ENCODE measurements around the gene PDE4A.

- no peak for TF ChIP-seq PATZ1 (CRISPR knock-in tag; IDR thresholded peaks at IDR 0.05; ENCODE audit: borderline replicate concordance)
- no peak for TF ChIP-seq CSDC2 (CRISPR knock-in tag; IDR thresholded peaks at IDR 0.05)
Observed at GRCh38 chr19:10510301-10510802, 90.0 kb downstream of the PDE4A start.
